Transverse colon (tissue), 4 donors: Measurements from ENCODE around the gene RPRD2. TPM values are rescaled to one million over a fixed set of nuclear protein-coding genes. Genes with fewer than 3 reads are reported as not detected.
A peak's percentile ranks its signal among the peaks of the same experiment; 100 is the strongest.

Experiments
- DNase-seq: peaks from one replicate; pipeline ENCODE4 v3.0.0-alpha.2; 2019
- H3K27ac ChIP-seq, 4 donors: fragments of 200-600 bp; sonication (generic); 2 replicates each; pipeline ENCODE4 v1.5.1; 2016 to 2018; ENCODE audit warnings: inconsistent platforms in 4 of 4
- H3K27me3 ChIP-seq: fragments of 200-600 bp; sonication (generic); 2 replicates; pipeline ENCODE4 v1.5.1; 2017; ENCODE audit warnings: inconsistent platforms
- H3K36me3 ChIP-seq, 4 donors: fragments of 200-600 bp; sonication (generic); 2 replicates each; pipeline ENCODE4 v1.5.1; 2017 to 2019; ENCODE audit warnings: inconsistent platforms in 4 of 4
- H3K4me1 ChIP-seq, 4 donors: fragments of 200-600 bp; sonication (generic); 2 replicates each; pipeline ENCODE4 v1.5.1; 2017 to 2020; ENCODE audit warnings: inconsistent platforms in 4 of 4
- H3K4me3 ChIP-seq, 4 donors: fragments of 200-600 bp; sonication (generic); 1 replicate in 1 of 4; 2 replicates in 3 of 4; pipeline versions ENCODE4 v1.5.1 to v1.6.1; 2017 to 2019; ENCODE audit warnings: inconsistent platforms in 4 of 4
- H3K9me3 ChIP-seq, 2 donors: fragments of 200-600 bp; sonication (generic); 2 replicates each; pipeline ENCODE4 v1.5.1; 2017 to 2019; ENCODE audit warnings: inconsistent platforms in 2 of 2
- EP300 ChIP-seq: sonication (generic); formaldehyde crosslinking; IDR thresholded peaks from one replicate; pipeline ENCODE4 v1.6.1; 2017; ENCODE audit warnings: antibody characterized with exemption, low read depth
- POLR2A ChIP-seq: fragments of 450-650 bp; IDR thresholded peaks from one replicate; pipeline ENCODE4 v1.6.1; 2016; ENCODE audit warnings: antibody characterized with exemption, mild to moderate bottlenecking, moderate library complexity
- POLR2AphosphoS5 ChIP-seq, 3 donors: sonication (generic); formaldehyde crosslinking; IDR thresholded peaks; one replicate each; pipeline ENCODE4 v1.6.1; 2016; ENCODE audit warnings: antibody characterized with exemption in 3 of 3
- WGBS, 2 donors: methylation state at CpG; one replicate each; pipeline ENCODE4 v1.1.5; 2018; ENCODE audit warnings: low coverage in 1 of 2; 5-methylcytosine and 5-hydroxymethylcytosine counted together
- in situ Hi-C, 4 donors: fragments of 200-750 bp; cut with MboI; loops; one replicate each; pipeline versions ENCODE4 v1.15.0 to v1.15.1; 2017; ENCODE audit warnings: low sequenced_read_pairs in 3 of 4, low pct_ligation_motif_present in 1 of 4, low pct_unique_long_range_greater_than_20kb in 1 of 4
- intact Hi-C: fragments of 100-400 bp; cut with DNase I; formaldehyde crosslinking; loops from one replicate; pipeline ENCODE4 v1.15.1; 2023; ENCODE audit warnings: low total_unique reads
- total RNA-seq, 4 donors: library from RNA; depleted of rRNA; stranded (reverse); fragments of >200 nt; gene quantifications; one replicate each; pipeline ENCODE4 v1.1.0, GENCODE V29; 2016
- TF ChIP-seq, protein P1 (sequence below), 5 experiments: fragments of 200-600 bp in 3 of 5; fragments of 450-650 bp in 2 of 5; sonication (generic) in 3 of 5; IDR thresholded peaks; 1 replicate in 2 of 5; 2 replicates in 3 of 5; pipeline ENCODE4 v1.5.1; 2016 to 2017; ENCODE audit warnings: antibody characterized with exemption in 5 of 5, inconsistent platforms in 3 of 5, mild to moderate bottlenecking in 2 of 5, moderate library complexity in 1 of 5

The RPRD2 gene
- total RNA-seq, 4 donors from 2014 or later, result 18.7 to 36.4 (median 26.1) TPM

DNA sequence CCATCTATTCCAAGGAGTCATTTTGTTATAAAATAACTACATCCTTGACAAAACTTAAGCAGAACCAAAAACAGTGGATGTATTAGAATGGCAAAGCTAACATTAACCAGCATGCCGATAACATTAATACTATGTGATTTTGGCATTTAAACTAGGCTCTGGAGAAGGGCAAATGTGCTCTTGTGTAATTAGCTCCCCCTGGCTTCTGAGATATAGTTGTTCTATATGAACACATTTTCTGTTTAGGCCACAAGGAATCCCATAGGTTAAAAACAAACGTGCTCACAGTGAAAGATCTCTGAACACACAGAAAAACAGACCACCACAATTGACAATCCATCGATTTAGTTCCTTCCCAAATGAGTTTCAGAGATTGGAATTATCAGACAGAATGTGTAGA is 65.9 kb downstream of the RPRD2 start:
- in situ Hi-C loops, result no loop called here

DNA sequence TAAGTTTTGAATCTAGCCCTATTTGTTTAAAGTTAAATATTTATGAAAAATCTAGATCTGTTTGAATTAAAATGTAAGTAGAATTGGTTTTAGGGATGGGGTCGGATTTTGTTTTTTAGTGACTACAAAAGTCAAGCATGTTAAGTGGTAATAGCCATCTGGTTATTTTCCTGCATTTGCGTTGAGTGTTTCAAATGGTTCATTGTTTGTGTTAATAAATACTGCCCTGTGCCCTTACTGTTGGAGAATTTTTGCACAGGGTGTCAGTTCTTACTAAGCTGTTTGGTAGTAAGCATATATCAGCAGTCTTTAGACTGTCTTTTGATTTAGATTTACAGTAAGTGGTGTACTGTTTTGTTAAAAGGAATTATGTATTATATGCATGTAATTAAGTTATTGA is 77.2 kb downstream of the RPRD2 start:
- Histone ChIP-seq H3K9me3 (no peaks in the 10 kb centered on the region), H3K4me1 (no peaks in the 10 kb centered on the region), H3K27ac (no peak overlapping the region), H3K4me3 (no peak overlapping the region), H3K36me3 (peaks cover 0 to 37% (median 5%) of the 10 kb centered on the region in 4 donors), H3K27me3 (no peaks in the 10 kb centered on the region)
- TF ChIP-seq POLR2AphosphoS5 (IDR thresholded peaks at IDR 0.05), result no peak
- no peak for TF ChIP-seq POLR2A
- no peak for TF ChIP-seq EP300
- TF ChIP-seq, protein P1, sequence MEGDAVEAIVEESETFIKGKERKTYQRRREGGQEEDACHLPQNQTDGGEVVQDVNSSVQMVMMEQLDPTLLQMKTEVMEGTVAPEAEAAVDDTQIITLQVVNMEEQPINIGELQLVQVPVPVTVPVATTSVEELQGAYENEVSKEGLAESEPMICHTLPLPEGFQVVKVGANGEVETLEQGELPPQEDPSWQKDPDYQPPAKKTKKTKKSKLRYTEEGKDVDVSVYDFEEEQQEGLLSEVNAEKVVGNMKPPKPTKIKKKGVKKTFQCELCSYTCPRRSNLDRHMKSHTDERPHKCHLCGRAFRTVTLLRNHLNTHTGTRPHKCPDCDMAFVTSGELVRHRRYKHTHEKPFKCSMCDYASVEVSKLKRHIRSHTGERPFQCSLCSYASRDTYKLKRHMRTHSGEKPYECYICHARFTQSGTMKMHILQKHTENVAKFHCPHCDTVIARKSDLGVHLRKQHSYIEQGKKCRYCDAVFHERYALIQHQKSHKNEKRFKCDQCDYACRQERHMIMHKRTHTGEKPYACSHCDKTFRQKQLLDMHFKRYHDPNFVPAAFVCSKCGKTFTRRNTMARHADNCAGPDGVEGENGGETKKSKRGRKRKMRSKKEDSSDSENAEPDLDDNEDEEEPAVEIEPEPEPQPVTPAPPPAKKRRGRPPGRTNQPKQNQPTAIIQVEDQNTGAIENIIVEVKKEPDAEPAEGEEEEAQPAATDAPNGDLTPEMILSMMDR (IDR thresholded peaks at IDR 0.05), result no peak
- WGBS, 2 donors, result 79 to 88% methylated on average over 2 of the region's 2 CpGs
- intact Hi-C loops (no loop called here), in situ Hi-C loops (no loop called here)
- DNase-seq, result no peak

More for the DNA sequence above, 65.9 kb downstream of the RPRD2 start:
- no peaks in the 10 kb centered on the region for H3K4me1 ChIP-seq
- H3K9me3 ChIP-seq, result no peaks in the 10 kb centered on the region
- TF ChIP-seq POLR2AphosphoS5 (IDR thresholded peaks at IDR 0.05), result no peak
- TF ChIP-seq, protein P1 (IDR thresholded peaks at IDR 0.05), result peak in 3 of 5 experiments; percentile 9 to 15 (median 11)
- no peak for TF ChIP-seq EP300
- no peak for TF ChIP-seq POLR2A
- DNase-seq, result no peak
- no peaks in the 10 kb centered on the region for H3K27me3 ChIP-seq
- no peak overlapping the region for H3K4me3 ChIP-seq
- intact Hi-C loops, result no loop called here
- WGBS, 2 donors, result 60 to 71% methylated on average over 2 to 3 of the region's 3 CpGs
- H3K36me3 ChIP-seq, result no peaks in the 10 kb centered on the region
- H3K27ac ChIP-seq, result no peak overlapping the region

DNA sequence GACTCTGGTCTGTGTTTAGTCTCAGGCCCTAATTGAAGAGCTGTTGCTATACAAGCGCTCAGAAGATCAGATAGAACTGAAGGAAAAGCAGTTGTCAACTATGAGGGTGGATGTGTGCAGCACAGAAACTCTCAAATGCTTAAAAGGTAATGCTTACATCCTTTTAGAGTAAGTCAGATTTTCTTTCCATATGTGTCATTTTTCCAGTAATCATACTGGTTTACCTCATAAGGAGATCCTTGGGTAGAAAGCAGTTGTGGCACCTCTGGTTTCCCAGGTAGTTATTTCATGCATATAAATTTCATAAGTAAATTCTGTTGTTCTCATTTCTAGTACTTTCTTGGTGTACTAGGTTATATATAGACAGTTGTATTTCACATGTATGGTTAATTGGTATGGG is 80.3 kb downstream of the RPRD2 start:
- intact Hi-C loops (no loop called here), in situ Hi-C loops (no loop called here)
- Histone ChIP-seq H3K27me3 (no peaks in the 10 kb centered on the region), H3K4me3 (no peak overlapping the region), H3K4me1 (no peaks in the 10 kb centered on the region), H3K9me3 (no peaks in the 10 kb centered on the region), H3K36me3 (peaks cover 0 to 56% (median 20%) of the 10 kb centered on the region in 4 donors), H3K27ac (no peak overlapping the region)
- no peak for DNase-seq
- 93 to 100% methylated on average over 1 of the region's 1 CpG for WGBS, 2 donors
- TF ChIP-seq POLR2A (no peak), EP300 (no peak), POLR2AphosphoS5 (IDR thresholded peaks at IDR 0.05) (no peak)
- TF ChIP-seq, protein P1 (IDR thresholded peaks at IDR 0.05), result no peak

DNA sequence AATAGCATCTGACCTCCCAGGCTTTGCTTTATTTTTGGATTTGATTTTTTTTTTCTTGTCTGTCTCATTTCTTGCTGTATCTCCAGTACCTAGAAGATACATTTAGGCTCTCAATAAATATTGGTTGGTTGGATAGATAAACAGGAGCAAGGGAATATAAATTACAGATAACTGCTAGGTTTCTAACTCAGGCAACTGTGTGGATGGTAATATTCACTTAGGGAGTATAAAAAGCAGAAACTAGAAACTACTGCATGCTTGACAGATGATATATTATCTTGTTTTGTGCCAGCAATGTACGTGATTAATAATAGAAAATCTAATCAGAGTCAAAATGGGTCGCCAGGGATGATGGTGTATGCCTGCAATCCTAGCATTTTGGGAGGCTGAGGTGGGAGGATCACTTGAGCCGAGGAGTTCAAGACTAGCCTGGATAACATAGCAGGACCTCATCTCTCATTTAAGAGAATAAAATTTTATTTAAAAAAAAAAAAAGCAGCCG is 92.2 kb downstream of the RPRD2 start:
- intact Hi-C loops (no loop called here), in situ Hi-C loops (no loop called here)
- no peaks in the 10 kb centered on the region for H3K4me1 ChIP-seq
- no peak for TF ChIP-seq EP300
- TF ChIP-seq, protein P1 (IDR thresholded peaks at IDR 0.05), result no peak
- no peak for TF ChIP-seq POLR2AphosphoS5 (IDR thresholded peaks at IDR 0.05)
- no peak for TF ChIP-seq POLR2A
- H3K27ac ChIP-seq, result no peak overlapping the region
- peaks cover 0 to 53% (median 20%) of the 10 kb centered on the region in 4 donors for H3K36me3 ChIP-seq
- WGBS, 2 donors, result 82 to 89% methylated on average over 1 to 4 of the region's 4 CpGs
- no peaks in the 10 kb centered on the region for H3K9me3 ChIP-seq
- no peak overlapping the region for H3K4me3 ChIP-seq
- H3K27me3 ChIP-seq, result no peaks in the 10 kb centered on the region
- no peak for DNase-seq
